Measurements from ENCODE around the gene PLB1.
A peak's percentile ranks its signal among the peaks of the same experiment; 100 is the strongest.

Gene PLB1

GRCh38 chr2:28616396-28616999 is 120.6 kb downstream of the PLB1 start:
- no peak for DNase-seq

GRCh38 chr2:28617502-28618184 is 121.8 kb downstream of the PLB1 start:
- DNase-seq = no peak

DNA sequence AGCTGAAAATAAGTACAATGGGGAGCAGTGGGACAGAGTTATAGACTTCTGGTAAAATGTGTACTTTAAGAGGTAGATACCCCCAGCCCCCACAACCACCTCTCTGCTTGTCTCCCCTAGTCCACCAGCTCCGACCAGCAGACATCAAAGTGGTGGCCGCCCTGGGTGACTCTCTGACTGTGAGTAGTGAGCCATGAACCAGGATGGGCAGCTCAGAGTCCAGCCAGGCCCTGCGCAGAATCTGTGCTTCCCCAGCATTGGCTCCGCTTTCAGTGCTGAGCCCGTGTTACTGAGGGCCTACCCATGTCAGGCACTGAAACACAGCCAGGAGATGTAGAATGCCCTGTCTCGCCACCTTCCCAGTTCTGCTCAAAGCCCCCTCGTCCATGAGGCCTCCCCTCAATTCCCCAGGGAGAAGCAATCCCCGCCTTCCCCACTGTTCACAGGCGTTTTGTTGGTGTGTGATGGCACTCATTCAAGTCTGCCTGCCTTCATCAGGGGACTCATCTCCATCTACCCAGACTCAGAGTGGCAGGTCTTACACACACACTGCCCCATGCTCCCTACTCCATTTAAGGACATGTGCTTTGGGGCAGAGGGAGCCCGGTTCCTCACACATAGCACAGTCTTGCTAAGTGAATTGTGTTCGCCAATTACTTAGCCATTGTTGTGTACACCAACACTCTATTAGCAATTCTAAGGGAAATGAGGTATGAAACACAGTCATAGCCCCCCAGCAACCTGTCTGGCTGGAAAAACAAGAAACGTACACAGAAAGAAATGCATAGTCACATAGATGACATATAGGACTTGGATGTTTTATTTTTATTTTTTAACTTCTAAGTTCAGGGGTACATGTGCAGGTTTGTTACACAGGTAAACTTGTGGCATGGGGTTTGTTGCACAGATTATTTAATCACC is 122.6 kb downstream of the PLB1 start:
- DNase-seq = no peak

DNA sequence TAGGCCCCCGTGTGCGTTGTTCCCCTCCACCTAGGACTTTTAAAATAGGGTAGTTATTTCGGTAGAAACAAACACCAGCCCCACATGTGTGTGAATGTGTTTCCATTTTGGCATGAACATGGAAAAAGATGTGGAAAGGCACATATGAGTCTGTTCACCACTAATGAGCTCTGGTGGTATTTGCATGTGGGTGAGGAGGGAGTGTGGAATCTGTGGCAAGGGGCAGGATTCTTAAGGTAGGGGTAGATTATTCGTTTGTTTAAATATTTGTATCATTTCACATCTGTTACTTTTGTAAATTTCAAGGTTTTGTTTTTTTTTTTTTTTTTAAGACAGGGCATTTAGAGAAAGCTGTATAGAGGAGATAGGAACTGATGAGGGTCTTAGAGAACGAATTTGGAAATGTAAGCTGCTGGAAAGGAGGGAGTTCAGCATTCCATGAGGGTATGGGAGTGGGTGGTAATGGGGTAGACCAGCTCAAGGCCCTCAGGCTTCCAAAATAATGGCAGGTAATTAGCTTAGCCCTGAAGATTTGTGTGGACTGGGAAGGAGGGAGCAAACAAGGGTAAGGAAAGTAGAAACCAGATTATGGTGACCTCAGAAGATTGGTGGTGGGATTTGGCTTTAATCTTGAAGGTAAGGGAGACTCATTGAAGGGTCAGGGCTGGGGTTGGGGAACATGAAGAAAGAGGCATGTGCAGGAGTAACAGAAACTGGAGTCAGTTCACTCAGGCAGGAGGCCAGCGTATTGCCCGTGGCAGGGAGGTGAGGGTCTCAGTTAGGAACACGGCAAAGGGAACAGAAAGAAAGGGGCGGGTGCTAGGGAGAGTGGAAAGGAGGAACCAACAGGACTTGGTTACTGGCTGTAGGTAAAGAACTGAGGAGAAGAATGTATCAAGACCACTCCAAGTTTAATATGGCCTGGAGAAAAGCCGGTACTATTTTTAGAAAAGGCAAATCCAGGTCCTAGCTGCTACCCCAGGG is 123.6 kb downstream of the PLB1 start:
- DNase-seq = no peak

DNA sequence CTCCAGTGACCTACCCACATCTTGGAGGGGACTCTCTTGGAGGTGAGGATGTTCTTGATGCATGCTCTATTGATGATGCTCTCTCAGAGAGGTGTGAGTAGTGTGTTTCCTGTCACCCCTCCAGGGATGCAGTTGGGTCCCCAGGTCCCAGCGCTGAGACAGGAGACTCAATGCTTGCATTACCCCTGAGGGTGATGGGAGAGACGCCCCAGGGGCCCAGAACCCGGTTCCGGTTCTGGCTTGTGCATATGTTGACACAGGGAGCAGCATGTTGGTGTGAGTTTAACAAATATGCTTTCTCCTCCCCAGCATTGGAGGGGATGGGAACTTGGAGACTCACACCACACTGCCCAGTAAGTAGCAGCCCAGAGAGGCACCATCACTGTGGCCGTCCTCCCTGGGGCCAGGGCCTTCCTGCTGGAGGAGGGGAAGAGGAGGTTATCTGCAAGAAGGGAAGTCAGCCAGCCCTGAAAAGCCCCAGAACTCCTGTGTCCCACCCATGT is 124.5 kb downstream of the PLB1 start:
- no peak for DNase-seq

DNA sequence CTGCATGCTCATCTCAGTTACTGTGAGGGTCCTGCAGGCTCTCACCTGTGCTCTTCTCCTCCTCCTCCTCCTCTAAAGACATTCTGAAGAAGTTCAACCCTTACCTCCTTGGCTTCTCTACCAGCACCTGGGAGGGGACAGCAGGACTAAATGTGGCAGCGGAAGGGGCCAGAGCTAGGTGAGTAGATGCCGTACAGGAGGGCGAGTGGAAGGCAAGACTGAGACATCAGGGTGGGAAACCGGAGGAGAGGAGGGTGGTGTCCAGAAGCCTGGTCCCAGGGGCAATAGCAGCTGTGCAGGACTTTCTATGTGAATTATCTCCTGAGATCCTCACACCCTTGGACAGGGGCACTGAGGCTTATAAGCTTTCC is 124.9 kb downstream of the PLB1 start:
- no peak for DNase-seq

DNA sequence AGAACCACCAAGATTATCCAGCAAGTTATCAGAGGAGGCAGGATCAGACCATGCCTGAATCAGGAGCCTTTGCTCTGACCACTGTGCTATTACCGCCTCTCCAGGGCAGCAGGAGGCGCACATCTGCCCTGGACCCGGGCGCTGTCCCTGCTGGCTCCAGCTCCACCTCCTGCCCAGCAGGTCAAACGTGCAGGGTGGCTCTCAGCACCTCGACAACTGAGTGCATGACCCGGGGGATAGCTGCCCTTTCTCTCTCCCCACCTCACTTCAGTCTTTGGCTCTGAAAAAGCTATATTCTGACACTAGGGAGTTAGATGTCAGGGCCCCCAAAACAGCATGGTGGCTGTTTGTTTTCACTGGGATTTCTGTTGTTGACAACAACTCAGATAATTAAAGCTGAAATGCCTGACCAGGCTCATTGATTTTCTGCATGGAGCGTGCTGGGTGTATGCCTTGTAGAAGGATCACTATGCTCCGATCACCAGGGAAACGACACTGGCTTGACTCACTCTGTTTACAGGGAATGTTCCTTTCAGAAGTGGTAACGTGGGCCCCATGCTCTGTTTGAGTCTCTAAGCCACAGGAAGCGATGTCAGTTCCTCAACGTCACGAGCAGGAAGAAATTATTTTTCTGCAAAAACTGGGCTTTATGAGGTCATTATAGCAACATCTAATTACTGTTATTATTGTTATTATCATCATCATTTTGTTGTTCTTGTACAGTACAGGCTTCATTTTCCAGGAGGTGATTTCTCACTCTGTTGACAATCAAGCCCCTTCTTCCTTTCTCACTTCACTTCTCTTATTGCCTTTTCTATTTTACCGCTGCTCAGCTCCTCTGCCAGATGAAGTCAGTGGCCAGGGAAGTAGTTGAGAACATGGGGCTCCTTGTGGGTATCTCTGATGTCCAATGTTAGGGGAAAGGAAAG is 125.6 kb downstream of the PLB1 start:
- DNase-seq = peak; percentile 82

DNA sequence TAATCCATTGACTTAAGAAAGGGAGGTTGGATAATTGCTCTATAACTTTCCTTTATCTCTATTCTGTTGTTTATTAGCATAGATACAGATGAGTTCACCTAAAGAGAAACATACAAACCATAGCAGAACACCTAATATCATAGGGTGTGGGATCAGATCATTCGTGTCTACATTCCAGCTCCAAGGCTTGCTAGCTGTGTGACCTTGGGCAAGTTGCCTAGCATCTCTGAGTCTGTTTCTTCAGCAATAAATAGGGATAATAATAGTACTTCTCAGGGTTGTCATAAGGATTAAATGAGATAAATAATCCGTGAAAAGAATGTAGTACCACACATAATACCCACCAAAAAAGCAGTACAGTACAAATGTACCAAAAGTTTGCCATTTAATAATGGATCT is 126.2 kb downstream of the PLB1 start:
- DNase-seq = no peak

DNA sequence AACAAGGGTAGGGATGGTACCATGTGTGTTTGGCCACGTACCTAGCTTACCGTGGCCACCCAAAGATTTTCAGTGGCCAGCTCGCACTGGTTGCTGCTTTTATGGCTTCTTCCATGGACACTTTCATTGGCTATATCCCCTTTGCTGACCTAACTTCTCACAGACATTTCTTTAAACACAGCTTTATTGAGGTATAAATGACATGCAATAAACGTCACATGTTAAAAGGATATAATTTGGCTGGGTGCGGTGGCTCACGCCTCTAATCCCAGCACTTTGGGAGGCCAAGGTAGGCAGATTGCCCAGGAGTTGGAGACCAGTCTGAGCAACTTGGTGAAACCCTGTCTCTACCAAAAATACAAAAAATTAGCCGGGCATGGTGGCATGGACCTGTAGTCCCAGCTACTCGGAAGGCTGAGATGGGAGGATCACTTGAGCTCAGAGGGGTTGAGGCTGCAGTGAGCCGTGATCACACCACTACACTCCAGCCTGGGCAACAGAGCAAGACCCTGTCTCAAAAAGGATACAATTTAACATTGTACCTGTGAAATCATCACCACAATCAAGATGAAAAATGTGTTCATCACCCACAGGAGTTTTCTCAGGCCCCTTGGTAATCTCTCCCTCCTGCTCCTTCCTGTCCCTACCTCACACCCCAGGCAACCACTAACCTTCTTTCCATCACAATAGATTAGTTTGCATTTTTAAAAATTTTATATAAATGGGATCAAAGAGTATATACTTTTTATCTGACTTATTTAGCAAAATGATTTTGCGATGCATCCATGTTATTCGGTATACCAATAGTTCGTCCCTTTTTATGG is 127.9 kb downstream of the PLB1 start:
- DNase-seq = no peak

- DNase-seq = no peak
Observed at GRCh38 chr2:28624436-28624792, 128.6 kb downstream of the PLB1 start.

DNA sequence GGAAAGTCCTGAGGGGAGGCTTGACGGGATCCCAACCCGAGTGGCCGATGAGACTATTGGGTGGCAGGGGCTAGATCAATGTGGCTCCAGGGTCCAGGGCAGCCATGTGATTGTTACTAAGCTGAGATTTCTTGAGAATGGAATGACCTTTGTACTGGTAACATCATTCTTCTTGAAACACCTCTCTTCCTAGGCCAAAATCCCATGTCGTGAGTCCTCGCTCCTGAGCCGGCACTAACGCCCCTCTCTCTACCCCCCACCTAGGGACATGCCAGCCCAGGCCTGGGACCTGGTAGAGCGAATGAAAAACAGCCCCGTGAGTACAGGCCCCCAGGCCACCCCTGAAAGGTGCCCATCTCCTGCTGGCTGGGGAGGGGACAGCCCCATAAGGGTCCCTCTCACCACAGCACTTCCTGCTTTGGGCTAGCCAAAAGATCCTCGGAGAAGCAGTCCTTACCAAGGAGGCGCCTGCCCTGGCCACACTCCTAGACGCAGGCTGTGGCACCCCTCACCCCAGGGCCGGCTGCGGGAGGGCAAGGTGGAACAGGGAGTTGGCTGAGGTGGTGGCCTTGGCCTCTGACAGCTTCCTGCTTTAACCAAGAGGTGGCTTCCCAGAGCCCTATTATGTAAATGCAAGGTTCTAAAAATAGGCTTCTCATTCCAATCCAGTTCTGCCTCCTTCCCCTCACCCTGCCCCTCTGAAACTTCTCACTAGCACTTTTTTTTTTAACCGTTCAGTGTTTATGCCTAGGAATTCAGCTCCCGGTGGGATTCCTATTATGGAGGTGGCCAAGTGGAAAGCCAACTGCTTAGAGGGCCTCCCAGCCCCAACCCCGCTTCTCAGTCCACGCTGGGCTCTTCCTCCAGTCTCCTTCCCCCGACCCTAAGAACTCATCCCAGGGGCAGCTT is 129.2 kb downstream of the PLB1 start:
- peak; percentile 45 for DNase-seq

GRCh38 chr2:28626376-28626775 is 130.5 kb downstream of the PLB1 start:
- DNase-seq = no peak

GRCh38 chr2:28626891-28627421 is 131.1 kb downstream of the PLB1 start:
- no peak for DNase-seq

GRCh38 chr2:28627722-28628480 is 132.0 kb downstream of the PLB1 start:
- no peak for DNase-seq

DNA sequence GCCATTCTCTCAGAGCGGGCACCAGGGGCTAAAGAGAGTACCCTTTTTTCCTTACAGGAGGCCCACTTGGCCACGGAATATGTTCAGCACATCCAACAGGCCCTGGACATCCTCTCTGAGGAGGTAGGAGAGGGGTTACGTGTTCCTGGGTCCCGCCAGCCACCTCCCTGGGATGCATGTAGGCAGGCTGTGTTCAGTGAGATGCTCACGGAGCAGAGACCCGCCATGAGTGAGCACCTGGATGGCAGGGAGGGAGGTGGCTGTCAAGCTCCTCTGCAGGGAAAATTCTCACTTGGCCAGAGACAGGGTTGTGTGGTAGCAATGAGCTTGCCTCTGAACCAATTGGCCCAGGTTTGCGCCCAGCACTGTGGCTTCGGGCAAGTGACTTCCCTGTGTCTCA is 132.6 kb downstream of the PLB1 start:
- no peak for DNase-seq

DNA sequence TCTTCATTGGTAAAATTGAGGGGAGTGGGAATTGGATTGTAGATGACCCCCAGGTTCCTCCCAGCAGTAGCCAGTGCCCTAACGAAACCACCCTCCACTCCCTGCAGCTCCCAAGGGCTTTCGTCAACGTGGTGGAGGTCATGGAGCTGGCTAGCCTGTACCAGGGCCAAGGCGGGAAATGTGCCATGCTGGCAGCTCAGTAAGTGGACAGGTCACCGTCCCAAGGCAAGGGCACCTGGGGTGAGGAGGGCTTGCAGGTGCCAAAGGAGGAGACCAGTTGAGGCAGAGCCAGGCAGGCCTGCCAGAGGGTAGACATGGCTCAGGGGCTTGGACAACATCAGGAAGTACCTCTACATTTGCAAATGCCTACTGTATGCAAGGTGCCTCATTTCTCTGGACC is 133.1 kb downstream of the PLB1 start:
- no peak for DNase-seq

- DNase-seq = no peak
Observed at GRCh38 chr2:28629910-28630309, 134.1 kb downstream of the PLB1 start.

DNA sequence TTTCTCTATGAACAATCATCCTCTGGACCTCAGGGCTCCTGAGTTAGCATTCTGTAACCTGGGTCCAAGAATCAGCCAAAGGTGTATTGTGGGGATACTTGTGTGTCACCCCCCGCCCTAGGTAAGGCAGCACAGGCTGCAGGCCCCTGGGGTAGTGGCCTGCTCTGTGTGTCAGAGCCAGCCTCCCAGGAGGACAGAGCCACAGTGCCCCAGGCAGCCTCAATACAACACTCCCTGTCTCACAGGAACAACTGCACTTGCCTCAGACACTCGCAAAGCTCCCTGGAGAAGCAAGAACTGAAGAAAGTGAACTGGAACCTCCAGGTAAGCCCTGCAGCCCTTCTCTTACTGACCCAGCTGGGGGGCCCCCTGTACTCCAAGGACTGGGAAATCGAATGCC is 134.5 kb downstream of the PLB1 start:
- no peak for DNase-seq

All from retina (tissue), 1 donor.